ENCODE data around the gene ZNF567.

ZNF567 gene

GRCh38 chr19:36672368-36672767, 15.0 kb upstream of the ZNF567 start:
- TF ChIP-seq ZNF837 (tag by site-specific recombination; IDR thresholded peaks at IDR 0.05), result no peak
- TF ChIP-seq, protein P1, sequence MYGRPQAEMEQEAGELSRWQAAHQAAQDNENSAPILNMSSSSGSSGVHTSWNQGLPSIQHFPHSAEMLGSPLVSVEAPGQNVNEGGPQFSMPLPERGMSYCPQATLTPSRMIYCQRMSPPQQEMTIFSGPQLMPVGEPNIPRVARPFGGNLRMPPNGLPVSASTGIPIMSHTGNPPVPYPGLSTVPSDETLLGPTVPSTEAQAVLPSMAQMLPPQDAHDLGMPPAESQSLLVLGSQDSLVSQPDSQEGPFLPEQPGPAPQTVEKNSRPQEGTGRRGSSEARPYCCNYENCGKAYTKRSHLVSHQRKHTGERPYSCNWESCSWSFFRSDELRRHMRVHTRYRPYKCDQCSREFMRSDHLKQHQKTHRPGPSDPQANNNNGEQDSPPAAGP (tag by site-specific recombination; IDR thresholded peaks at IDR 0.05), result no peak
- no peak for TF ChIP-seq ZNF433 (tag by site-specific recombination; IDR thresholded peaks at IDR 0.05; ENCODE audit: low read depth)
- no peak for TF ChIP-seq ZNF394 (tag by site-specific recombination; IDR thresholded peaks at IDR 0.05; ENCODE audit: borderline replicate concordance)
- no peak for TF ChIP-seq ZNF571 (tag by site-specific recombination; IDR thresholded peaks at IDR 0.05)
- no peak for TF ChIP-seq TSHZ1 (tag by site-specific recombination; IDR thresholded peaks at IDR 0.05; ENCODE audit: borderline replicate concordance)
- no peak for TF ChIP-seq ZNF174 (tag by site-specific recombination; IDR thresholded peaks at IDR 0.05)
- TF ChIP-seq ZNF624 (tag by site-specific recombination; IDR thresholded peaks at IDR 0.05), result no peak
- no peak for TF ChIP-seq ZNF146 (tag by site-specific recombination; IDR thresholded peaks at IDR 0.05)
- TF ChIP-seq ZNF23 (tag by site-specific recombination; IDR thresholded peaks at IDR 0.05; ENCODE audit: borderline replicate concordance), result no peak
- no peak for TF ChIP-seq ZNF404 (tag by site-specific recombination; IDR thresholded peaks at IDR 0.05)
- CTCF ChIA-PET, result interaction anchor here (0.9 kb wide), 1 partner anchor 9 kb away, joined by 4 read pairs; no protein-coding TSS in a partner anchor
- Histone ChIP-seq H3K27ac (ENCODE audit: extremely low read depth, low read depth, low read length) (no peak overlapping the region), H3K36me3 (ENCODE audit: control insufficient read depth in 2 of 2, insufficient read depth in 1 of 2, low read length in 2 of 2) (peaks cover 34 to 35% of the 10 kb centered on the region in 2 experiments), H3K4me3 (ENCODE audit: low read depth, low read length) (no peak overlapping the region), H3K9me3 (ENCODE audit: control insufficient read depth, insufficient read depth, low read depth, low read length) (peaks cover 32% of the 10 kb centered on the region), H3K4me1 (ENCODE audit: control insufficient read depth, insufficient read depth, low read length) (no peaks in the 10 kb centered on the region)
- POLR2A ChIA-PET, result interaction anchor here (1.1 kb wide), 1 partner anchor 15 kb away, joined by 3 read pairs; the partner anchor contains the start of gene ZNF567

- Histone ChIP-seq H3K36me3 (ENCODE audit: control insufficient read depth in 2 of 2, insufficient read depth in 1 of 2, low read length in 2 of 2) (peaks cover 49 to 50% of the 10 kb centered on the region in 2 experiments), H3K27ac (ENCODE audit: extremely low read depth, low read depth, low read length) (no peak overlapping the region), H3K9me3 (ENCODE audit: control insufficient read depth, insufficient read depth, low read depth, low read length) (peaks cover 34% of the 10 kb centered on the region), H3K4me3 (ENCODE audit: low read depth, low read length) (no peak overlapping the region), H3K4me1 (ENCODE audit: control insufficient read depth, insufficient read depth, low read length) (no peaks in the 10 kb centered on the region)
- no peak for TF ChIP-seq ZFP3 (tag by site-specific recombination; IDR thresholded peaks at IDR 0.05; ENCODE audit: low read depth)
- TF ChIP-seq, protein P2, sequence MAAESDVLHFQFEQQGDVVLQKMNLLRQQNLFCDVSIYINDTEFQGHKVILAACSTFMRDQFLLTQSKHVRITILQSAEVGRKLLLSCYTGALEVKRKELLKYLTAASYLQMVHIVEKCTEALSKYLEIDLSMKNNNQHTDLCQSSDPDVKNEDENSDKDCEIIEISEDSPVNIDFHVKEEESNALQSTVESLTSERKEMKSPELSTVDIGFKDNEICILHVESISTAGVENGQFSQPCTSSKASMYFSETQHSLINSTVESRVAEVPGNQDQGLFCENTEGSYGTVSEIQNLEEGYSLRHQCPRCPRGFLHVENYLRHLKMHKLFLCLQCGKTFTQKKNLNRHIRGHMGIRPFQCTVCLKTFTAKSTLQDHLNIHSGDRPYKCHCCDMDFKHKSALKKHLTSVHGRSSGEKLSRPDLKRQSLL (tag by site-specific recombination; IDR thresholded peaks at IDR 0.05), result no peak
- TF ChIP-seq, protein P3, sequence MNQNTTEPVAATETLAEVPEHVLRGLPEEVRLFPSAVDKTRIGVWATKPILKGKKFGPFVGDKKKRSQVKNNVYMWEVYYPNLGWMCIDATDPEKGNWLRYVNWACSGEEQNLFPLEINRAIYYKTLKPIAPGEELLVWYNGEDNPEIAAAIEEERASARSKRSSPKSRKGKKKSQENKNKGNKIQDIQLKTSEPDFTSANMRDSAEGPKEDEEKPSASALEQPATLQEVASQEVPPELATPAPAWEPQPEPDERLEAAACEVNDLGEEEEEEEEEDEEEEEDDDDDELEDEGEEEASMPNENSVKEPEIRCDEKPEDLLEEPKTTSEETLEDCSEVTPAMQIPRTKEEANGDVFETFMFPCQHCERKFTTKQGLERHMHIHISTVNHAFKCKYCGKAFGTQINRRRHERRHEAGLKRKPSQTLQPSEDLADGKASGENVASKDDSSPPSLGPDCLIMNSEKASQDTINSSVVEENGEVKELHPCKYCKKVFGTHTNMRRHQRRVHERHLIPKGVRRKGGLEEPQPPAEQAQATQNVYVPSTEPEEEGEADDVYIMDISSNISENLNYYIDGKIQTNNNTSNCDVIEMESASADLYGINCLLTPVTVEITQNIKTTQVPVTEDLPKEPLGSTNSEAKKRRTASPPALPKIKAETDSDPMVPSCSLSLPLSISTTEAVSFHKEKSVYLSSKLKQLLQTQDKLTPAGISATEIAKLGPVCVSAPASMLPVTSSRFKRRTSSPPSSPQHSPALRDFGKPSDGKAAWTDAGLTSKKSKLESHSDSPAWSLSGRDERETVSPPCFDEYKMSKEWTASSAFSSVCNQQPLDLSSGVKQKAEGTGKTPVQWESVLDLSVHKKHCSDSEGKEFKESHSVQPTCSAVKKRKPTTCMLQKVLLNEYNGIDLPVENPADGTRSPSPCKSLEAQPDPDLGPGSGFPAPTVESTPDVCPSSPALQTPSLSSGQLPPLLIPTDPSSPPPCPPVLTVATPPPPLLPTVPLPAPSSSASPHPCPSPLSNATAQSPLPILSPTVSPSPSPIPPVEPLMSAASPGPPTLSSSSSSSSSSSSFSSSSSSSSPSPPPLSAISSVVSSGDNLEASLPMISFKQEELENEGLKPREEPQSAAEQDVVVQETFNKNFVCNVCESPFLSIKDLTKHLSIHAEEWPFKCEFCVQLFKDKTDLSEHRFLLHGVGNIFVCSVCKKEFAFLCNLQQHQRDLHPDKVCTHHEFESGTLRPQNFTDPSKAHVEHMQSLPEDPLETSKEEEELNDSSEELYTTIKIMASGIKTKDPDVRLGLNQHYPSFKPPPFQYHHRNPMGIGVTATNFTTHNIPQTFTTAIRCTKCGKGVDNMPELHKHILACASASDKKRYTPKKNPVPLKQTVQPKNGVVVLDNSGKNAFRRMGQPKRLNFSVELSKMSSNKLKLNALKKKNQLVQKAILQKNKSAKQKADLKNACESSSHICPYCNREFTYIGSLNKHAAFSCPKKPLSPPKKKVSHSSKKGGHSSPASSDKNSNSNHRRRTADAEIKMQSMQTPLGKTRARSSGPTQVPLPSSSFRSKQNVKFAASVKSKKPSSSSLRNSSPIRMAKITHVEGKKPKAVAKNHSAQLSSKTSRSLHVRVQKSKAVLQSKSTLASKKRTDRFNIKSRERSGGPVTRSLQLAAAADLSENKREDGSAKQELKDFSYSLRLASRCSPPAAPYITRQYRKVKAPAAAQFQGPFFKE (tag by site-specific recombination; IDR thresholded peaks at IDR 0.05; ENCODE audit: borderline replicate concordance), result no peak
- TF ChIP-seq, protein P4, sequence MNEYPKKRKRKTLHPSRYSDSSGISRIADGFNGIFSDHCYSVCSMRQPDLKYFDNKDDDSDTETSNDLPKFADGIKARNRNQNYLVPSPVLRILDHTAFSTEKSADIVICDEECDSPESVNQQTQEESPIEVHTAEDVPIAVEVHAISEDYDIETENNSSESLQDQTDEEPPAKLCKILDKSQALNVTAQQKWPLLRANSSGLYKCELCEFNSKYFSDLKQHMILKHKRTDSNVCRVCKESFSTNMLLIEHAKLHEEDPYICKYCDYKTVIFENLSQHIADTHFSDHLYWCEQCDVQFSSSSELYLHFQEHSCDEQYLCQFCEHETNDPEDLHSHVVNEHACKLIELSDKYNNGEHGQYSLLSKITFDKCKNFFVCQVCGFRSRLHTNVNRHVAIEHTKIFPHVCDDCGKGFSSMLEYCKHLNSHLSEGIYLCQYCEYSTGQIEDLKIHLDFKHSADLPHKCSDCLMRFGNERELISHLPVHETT (tag by site-specific recombination; IDR thresholded peaks at IDR 0.05), result no peak
- CTCF ChIA-PET, result no interaction called here
- POLR2A ChIA-PET, result no interaction called here
Observed at GRCh38 chr19:36674201-36674600, 13.2 kb upstream of the ZNF567 start.
